Activated CD4-positive, alpha-beta T cell treated with anti-CD3 and anti-CD28 coated beads, Interleukin-2, amount 10 ng/mL, durations not matched to agents 24 days and 14 days (primary cell): ENCODE measurements around the gene SLC2A13. TPM values are rescaled to one million over a fixed set of nuclear protein-coding genes. Genes with fewer than 3 reads are reported as not detected.
"Not testable (repeated sequence)": the region's sequence is repeated elsewhere in the genome, so short reads cannot be mapped to it uniquely, and the experiment has no call there.

Experiments
- DNase-seq: peaks from one replicate; pipeline ENCODE4 v3.0.0; 2022
- H3K27ac Mint-ChIP-seq: one replicate; pipeline ENCODE4 v1.8.0; 2022; ENCODE audit warnings: mild to moderate bottlenecking, mixed read lengths
- H3K27me3 Mint-ChIP-seq: one replicate; pipeline ENCODE4 v1.8.0; 2022; ENCODE audit warnings: mixed read lengths
- H3K36me3 Mint-ChIP-seq: one replicate; pipeline ENCODE4 v1.8.0; 2022; ENCODE audit warnings: low read depth, mild to moderate bottlenecking, mixed read lengths
- H3K4me1 Mint-ChIP-seq: one replicate; pipeline ENCODE4 v1.8.0; 2021; ENCODE audit warnings: mixed read lengths
- H3K4me3 Mint-ChIP-seq: one replicate; pipeline ENCODE4 v1.8.0; 2022; ENCODE audit warnings: mild to moderate bottlenecking, moderate library complexity, mixed read lengths
- H3K9me3 Mint-ChIP-seq: one replicate; pipeline ENCODE4 v1.8.0; 2021; ENCODE audit warnings: mixed read lengths
- intact Hi-C: fragments of 100-400 bp; cut with micrococcal nuclease; formaldehyde crosslinking; loops from one replicate; pipeline ENCODE4 v1.15.1; 2023
- total RNA-seq: library from RNA; stranded (reverse); gene quantifications from 2 replicates; pipeline ENCODE4 v1.2.3, GENCODE V29; 2022

Gene SLC2A13
- total RNA-seq, 1 donor from 2014 or later: 3.1 TPM

DNA sequence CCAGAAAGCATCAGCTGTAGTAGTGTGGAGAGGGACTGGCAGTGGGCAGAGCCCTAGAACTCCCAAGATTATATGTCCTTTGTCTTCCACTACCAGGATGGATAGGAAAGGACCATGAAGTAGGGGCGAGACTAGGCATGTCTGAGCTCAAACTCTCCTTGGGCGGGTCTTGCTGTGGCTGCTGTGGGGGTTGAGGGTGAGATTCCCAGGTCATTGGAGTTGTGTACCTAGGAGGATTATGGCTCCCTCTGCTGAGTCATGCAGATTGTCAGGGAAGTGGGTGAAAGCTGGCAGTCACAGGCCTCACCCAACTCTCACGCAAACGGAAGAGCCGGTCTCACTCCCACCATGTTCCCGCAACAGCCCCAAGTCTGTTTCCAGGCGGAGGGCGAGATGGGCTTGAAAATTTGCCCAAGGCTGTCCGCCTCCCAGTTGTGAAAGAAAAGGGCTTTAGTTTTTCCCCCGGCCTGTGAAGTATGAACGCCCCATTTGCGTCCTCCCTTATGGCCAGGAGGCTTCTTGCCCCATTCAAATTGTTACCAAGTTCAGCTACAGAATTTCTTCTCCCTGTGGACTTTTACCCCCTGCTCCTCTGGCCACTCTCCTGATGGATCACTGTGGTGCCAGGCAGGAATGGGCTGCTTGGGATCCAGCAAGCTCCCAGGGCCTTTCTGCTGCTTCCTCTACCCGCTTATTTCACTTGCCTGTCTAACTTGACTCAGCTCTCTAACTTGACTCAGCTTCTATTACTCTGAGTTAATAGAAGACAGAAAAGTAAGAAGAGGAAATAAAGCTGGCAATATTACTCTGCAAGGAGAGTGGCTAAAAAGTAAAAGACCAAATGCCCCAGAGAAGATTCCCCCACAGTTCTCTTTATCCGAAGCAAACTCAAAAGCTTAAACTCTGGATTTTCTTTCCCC lies 159.3 kb downstream of the SLC2A13 start:
- Mint-ChIP-seq H3K4me3 (no peak overlapping the region), H3K36me3 (no peaks in the 10 kb centered on the region), H3K9me3 (peaks cover 5% of the 10 kb centered on the region), H3K27ac (no peak overlapping the region), H3K4me1 (peaks cover 4% of the 10 kb centered on the region), H3K27me3 (no peaks in the 10 kb centered on the region)
- no peak for DNase-seq
- intact Hi-C loops: no loop called here

DNA sequence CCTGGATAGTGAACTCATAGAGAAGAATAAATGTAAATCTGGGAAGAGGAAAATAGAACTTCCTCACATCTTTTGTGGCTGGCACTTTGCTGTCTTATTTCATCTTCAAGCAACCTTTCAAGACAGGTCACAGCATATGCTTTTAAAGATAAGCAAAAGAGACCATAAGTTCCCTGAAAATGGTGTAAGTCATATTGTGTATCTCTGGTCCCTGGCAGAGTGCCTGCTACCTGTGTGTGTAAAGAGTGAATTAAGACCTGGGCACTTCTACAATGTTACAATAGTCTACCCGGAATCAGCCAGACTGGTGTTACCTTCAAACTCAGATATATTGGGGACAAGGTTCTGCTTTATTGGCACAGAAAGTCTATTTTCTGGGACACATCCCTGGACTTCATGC lies 168.8 kb downstream of the SLC2A13 start:
- DNase-seq: no peak
- no peaks in the 10 kb centered on the region for H3K36me3 Mint-ChIP-seq
- H3K4me3 Mint-ChIP-seq: no peak overlapping the region
- intact Hi-C loops: no loop called here
- no peak overlapping the region for H3K27ac Mint-ChIP-seq
- no peaks in the 10 kb centered on the region for H3K4me1 Mint-ChIP-seq
- H3K9me3 Mint-ChIP-seq: peaks cover 11% of the 10 kb centered on the region
- H3K27me3 Mint-ChIP-seq: no peaks in the 10 kb centered on the region

DNA sequence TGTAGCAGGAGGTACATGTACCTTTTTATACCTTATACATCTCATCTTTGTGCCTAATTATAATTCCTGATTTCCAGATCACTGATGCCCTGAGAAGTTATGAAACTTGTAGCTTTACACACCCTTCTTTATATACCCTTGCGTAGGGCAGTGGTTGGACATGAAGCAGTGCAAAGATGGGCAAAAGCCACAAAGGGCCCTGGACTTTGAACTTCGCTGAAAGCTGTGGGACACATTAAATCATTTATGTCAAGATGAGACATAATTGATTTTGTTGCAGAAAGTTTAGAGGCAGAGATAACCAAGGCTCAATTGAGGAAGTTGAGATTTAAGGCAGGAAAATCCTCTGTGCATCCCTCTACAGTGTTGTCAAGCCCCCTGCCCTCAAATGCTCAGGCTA lies 170.0 kb downstream of the SLC2A13 start:
- Mint-ChIP-seq H3K27me3 (no peaks in the 10 kb centered on the region), H3K4me3 (no peak overlapping the region), H3K36me3 (no peaks in the 10 kb centered on the region), H3K27ac (no peak overlapping the region), H3K4me1 (peaks cover 2% of the 10 kb centered on the region), H3K9me3 (peaks cover 2% of the 10 kb centered on the region)
- DNase-seq: no peak
- intact Hi-C loops: no loop called here

- Mint-ChIP-seq H3K9me3 (no peaks in the 10 kb centered on the region), H3K4me3 (no peak overlapping the region), H3K27me3 (no peaks in the 10 kb centered on the region), H3K4me1 (peaks cover 2% of the 10 kb centered on the region), H3K27ac (no peak overlapping the region), H3K36me3 (no peaks in the 10 kb centered on the region)
- intact Hi-C loops: no loop called here
- DNase-seq: no peak
These were observed 170.6 kb downstream of the SLC2A13 start for GRCh38 chr12:39935275-39935674.

DNA sequence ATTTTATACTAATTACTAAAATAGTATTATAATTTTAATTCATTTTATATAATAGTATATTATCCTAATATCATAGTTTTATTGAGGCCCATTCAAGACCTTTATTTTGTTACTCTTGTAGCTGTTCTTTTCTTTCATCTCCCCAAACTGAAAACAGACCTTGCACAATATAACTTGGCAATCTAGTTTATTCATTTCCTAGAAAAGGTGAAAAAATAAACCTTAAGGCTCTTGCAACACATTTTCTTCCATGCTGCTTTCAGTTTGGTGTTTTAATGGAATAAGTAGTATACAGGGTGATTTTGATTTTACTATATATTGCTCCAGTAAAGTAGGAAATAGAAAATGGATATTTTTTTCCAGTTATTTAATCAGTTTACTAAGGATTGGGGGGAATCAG lies 174.0 kb downstream of the SLC2A13 start:
- H3K4me1 Mint-ChIP-seq: peaks cover 3% of the 10 kb centered on the region
- H3K4me3 Mint-ChIP-seq: no peak overlapping the region
- DNase-seq: no peak
- H3K27me3 Mint-ChIP-seq: no peaks in the 10 kb centered on the region
- H3K36me3 Mint-ChIP-seq: no peaks in the 10 kb centered on the region
- no peak overlapping the region for H3K27ac Mint-ChIP-seq
- no peaks in the 10 kb centered on the region for H3K9me3 Mint-ChIP-seq
- intact Hi-C loops: no loop called here

GRCh38 chr12:39931231-39931630 lies 174.7 kb downstream of the SLC2A13 start:
- no peaks in the 10 kb centered on the region for H3K27me3 Mint-ChIP-seq
- peaks cover 3% of the 10 kb centered on the region for H3K4me1 Mint-ChIP-seq
- DNase-seq: no peak
- no peaks in the 10 kb centered on the region for H3K36me3 Mint-ChIP-seq
- H3K9me3 Mint-ChIP-seq: no peaks in the 10 kb centered on the region
- intact Hi-C loops: no loop called here
- H3K4me3 Mint-ChIP-seq: no peak overlapping the region
- H3K27ac Mint-ChIP-seq: no peak overlapping the region

- no peak overlapping the region for H3K27ac Mint-ChIP-seq
These were observed 175.8 kb downstream of the SLC2A13 start for GRCh38 chr12:39930101-39930500.

GRCh38 chr12:39928181-39928899 lies 177.5 kb downstream of the SLC2A13 start:
- no peak overlapping the region for H3K27ac Mint-ChIP-seq
- DNase-seq: no peak
- peaks cover 3% of the 10 kb centered on the region for H3K4me1 Mint-ChIP-seq
- H3K27me3 Mint-ChIP-seq: peaks cover 2% of the 10 kb centered on the region
- no peaks in the 10 kb centered on the region for H3K9me3 Mint-ChIP-seq
- no peak overlapping the region for H3K4me3 Mint-ChIP-seq
- intact Hi-C loops: no loop called here
- no peaks in the 10 kb centered on the region for H3K36me3 Mint-ChIP-seq

More at GRCh38 chr12:39930101-39930500, 175.8 kb downstream of the SLC2A13 start:
- H3K4me3 Mint-ChIP-seq: no peak overlapping the region
- peaks cover 3% of the 10 kb centered on the region for H3K4me1 Mint-ChIP-seq
- intact Hi-C loops: no loop called here
- no peaks in the 10 kb centered on the region for H3K27me3 Mint-ChIP-seq
- H3K9me3 Mint-ChIP-seq: no peaks in the 10 kb centered on the region
- DNase-seq: no peak
- H3K36me3 Mint-ChIP-seq: no peaks in the 10 kb centered on the region

GRCh38 chr12:39923364-39923763 lies 182.5 kb downstream of the SLC2A13 start:
- Mint-ChIP-seq H3K9me3 (no peaks in the 10 kb centered on the region), H3K4me1 (peaks cover 1% of the 10 kb centered on the region), H3K4me3 (no peak overlapping the region), H3K36me3 (no peaks in the 10 kb centered on the region), H3K27me3 (peaks cover 2% of the 10 kb centered on the region), H3K27ac (no peak overlapping the region)
- no peak for DNase-seq
- intact Hi-C loops: no loop called here

GRCh38 chr12:39922598-39922997 lies 183.3 kb downstream of the SLC2A13 start:
- H3K36me3 Mint-ChIP-seq, intact Hi-C loops, H3K27ac Mint-ChIP-seq, H3K4me1 Mint-ChIP-seq, H3K9me3 Mint-ChIP-seq, H3K4me3 Mint-ChIP-seq, H3K27me3 Mint-ChIP-seq, DNase-seq: not testable (repeated sequence)

DNA sequence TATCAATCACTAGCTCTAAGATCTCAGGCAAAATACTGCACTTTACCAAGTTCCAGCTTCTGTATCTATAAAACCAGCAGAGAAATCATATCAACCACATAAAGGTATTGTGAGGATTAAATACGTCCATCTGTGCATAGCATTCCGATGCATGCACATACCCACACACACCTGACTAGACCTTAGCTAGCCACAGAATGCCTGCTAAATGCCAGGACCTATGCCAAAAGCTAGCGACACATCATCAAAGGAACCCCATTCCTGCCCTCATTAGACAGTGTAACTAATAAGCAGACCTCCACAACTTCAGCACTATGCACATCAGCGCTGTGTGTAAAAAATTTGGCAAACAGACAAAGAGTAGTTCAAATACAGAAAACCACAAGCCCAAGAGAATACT lies 185.2 kb downstream of the SLC2A13 start:
- Mint-ChIP-seq H3K27ac (no peak overlapping the region), H3K36me3 (no peaks in the 10 kb centered on the region), H3K4me3 (no peak overlapping the region), H3K9me3 (no peaks in the 10 kb centered on the region), H3K27me3 (peaks cover 2% of the 10 kb centered on the region), H3K4me1 (no peaks in the 10 kb centered on the region)
- no peak for DNase-seq
- intact Hi-C loops: no loop called here

DNA sequence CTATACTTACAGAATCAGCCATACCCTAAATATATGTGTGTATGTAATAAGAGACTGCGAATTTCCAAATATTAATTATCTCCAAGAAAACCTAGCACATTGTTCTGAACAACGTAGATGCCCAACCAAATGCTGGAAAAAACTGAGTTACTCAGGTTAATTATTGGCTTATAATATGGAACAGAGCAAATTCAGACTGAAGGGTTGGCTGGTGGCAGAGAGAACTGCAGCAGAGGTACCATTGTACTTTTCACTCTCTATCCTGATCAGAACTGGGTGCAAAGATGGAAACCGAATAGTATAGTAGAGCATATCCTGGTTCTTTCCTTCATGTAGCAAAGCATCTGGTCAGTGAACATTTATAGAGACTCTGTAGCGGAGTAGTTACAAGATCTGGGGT lies 185.7 kb downstream of the SLC2A13 start:
- Mint-ChIP-seq H3K36me3 (no peaks in the 10 kb centered on the region), H3K27ac (no peak overlapping the region), H3K9me3 (no peaks in the 10 kb centered on the region), H3K4me3 (no peak overlapping the region), H3K4me1 (no peaks in the 10 kb centered on the region), H3K27me3 (peaks cover 2% of the 10 kb centered on the region)
- no peak for DNase-seq
- intact Hi-C loops: no loop called here

- Mint-ChIP-seq H3K4me3 (no peak overlapping the region), H3K27ac (no peak overlapping the region), H3K27me3 (peaks cover 2% of the 10 kb centered on the region), H3K36me3 (no peaks in the 10 kb centered on the region), H3K4me1 (no peaks in the 10 kb centered on the region), H3K9me3 (no peaks in the 10 kb centered on the region)
- intact Hi-C loops: no loop called here
- no peak for DNase-seq
These were observed 186.1 kb downstream of the SLC2A13 start for GRCh38 chr12:39919790-39920189.

DNA sequence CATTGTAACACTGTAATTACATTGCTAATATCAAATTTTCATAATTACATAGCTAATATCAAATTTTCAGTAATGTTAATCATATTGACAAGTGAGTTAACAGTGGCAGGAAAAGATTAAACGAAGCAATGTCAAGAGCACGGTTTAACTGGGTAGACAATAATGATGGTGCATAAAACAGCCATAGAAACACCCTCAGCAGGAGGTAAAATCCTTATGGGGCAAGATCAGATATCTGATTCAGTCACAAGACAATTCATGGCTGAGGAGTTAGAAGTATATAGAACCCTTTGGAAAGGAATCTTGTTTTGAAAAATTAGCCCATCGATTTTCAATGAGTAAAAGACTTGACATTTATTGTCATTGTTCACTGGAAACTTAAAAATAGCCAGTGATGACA lies 190.6 kb downstream of the SLC2A13 start:
- no peak overlapping the region for H3K4me3 Mint-ChIP-seq
- no peaks in the 10 kb centered on the region for H3K9me3 Mint-ChIP-seq
- H3K27ac Mint-ChIP-seq: no peak overlapping the region
- H3K27me3 Mint-ChIP-seq: peaks cover 2% of the 10 kb centered on the region
- intact Hi-C loops: no loop called here
- no peaks in the 10 kb centered on the region for H3K4me1 Mint-ChIP-seq
- DNase-seq: no peak
- H3K36me3 Mint-ChIP-seq: no peaks in the 10 kb centered on the region
